ENCODE results near the gene CD52.

The CD52 gene

DNA sequence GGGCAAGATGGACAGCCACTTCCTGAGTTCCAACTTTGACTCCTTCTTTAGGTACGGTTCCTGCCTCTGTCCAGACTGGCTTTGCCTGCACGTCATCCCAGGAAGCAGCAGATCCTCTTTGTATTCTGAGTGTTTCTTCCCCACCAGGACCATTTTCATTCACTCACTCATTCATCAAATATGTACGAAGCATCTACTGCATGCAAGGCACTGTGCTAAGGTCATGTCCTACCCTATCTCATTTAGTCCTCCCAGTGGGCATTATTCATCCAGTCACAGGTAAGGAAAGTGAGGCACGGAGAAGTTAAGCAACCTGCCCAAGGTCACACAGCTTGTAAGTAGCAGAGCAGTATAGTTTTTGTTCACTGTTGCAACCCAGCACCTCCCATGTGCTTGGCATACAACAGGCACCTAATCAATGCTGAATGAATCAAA is 22.3 kb downstream of the CD52 start:
- H3K27me3 ChIP-seq (ENCODE audit: low read depth) = no peaks in the 10 kb centered on the region
- in situ Hi-C loops (cut with MboI; ENCODE audit: low sequenced_read_pairs) = no loop called here
- DNase-seq (ENCODE audit: low spot score in 2 of 2) = no peak

GRCh38 chr1:26344147-26344920 is 26.6 kb downstream of the CD52 start:
- DNase-seq (ENCODE audit: low spot score in 2 of 2) = no peak
- H3K4me1 ChIP-seq = no peaks in the 10 kb centered on the region
- in situ Hi-C loops (cut with MboI; ENCODE audit: low sequenced_read_pairs) = no loop called here
- H3K9me3 ChIP-seq = no peaks in the 10 kb centered on the region
- no peaks in the 10 kb centered on the region for H3K27me3 ChIP-seq (ENCODE audit: low read depth)
- no peak overlapping the region for H3K4me3 ChIP-seq
- H3K36me3 ChIP-seq (replicated peaks) = no peaks in the 10 kb centered on the region

More for the DNA sequence above, 22.3 kb downstream of the CD52 start:
- Histone ChIP-seq H3K4me3 (no peak overlapping the region), H3K4me1 (peaks cover 10% of the 10 kb centered on the region), H3K9me3 (no peaks in the 10 kb centered on the region), H3K36me3 (replicated peaks) (no peaks in the 10 kb centered on the region)

- in situ Hi-C loops (cut with MboI; ENCODE audit: low sequenced_read_pairs) = no loop called here
- Histone ChIP-seq H3K4me1 (no peaks in the 10 kb centered on the region), H3K9me3 (no peaks in the 10 kb centered on the region), H3K4me3 (no peak overlapping the region), H3K27me3 (ENCODE audit: low read depth) (no peaks in the 10 kb centered on the region), H3K36me3 (replicated peaks) (no peaks in the 10 kb centered on the region)
- DNase-seq (ENCODE audit: low spot score in 2 of 2) = no peak
These were observed 28.0 kb downstream of the CD52 start for GRCh38 chr1:26345718-26346117.

- no peaks in the 10 kb centered on the region for H3K36me3 ChIP-seq (replicated peaks)
- in situ Hi-C loops (cut with MboI; ENCODE audit: low sequenced_read_pairs) = no loop called here
- no peak for DNase-seq (ENCODE audit: low spot score in 2 of 2)
- no peak overlapping the region for H3K4me3 ChIP-seq
- no peaks in the 10 kb centered on the region for H3K4me1 ChIP-seq
- H3K27me3 ChIP-seq (ENCODE audit: low read depth) = no peaks in the 10 kb centered on the region
- no peaks in the 10 kb centered on the region for H3K9me3 ChIP-seq
These were observed 28.7 kb downstream of the CD52 start for GRCh38 chr1:26346274-26347033.

DNA sequence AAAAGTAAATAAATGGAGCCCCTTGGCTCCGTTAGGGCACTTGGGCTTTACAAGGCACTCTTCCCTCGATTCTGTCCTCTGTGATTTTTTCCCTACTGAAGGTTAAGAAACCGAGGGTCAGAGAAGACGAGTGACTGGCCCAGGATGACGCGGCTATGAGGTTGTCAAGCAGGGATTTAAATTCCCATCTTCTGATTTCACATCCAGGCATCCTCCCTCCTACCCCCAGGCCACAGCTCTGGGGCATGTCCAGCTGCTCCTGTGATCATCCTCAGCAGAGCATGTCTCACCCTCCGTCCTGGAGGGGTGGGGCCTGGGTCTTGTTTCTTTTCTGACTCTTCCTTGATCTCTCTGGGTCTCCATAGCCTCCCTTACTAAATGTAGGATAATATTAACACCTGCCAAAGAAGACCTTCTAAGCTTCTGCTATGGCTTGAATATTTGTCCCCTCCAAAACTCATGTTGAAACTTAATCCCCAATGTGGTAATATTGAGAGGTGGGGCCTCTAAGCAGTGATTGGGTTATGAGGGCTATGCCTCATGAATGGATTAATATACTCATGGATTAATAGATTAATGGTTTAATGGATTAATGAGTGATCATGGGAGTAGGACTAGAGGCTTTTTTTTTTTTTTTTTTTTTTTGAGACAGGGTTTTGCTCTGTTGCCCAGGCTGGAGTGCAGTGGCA is 31.6 kb downstream of the CD52 start:
- Histone ChIP-seq H3K4me1 (no peaks in the 10 kb centered on the region), H3K27me3 (ENCODE audit: low read depth) (no peaks in the 10 kb centered on the region), H3K9me3 (no peaks in the 10 kb centered on the region), H3K36me3 (replicated peaks) (no peaks in the 10 kb centered on the region), H3K4me3 (no peak overlapping the region)
- in situ Hi-C loops (cut with MboI; ENCODE audit: low sequenced_read_pairs) = no loop called here
- no peak for DNase-seq (ENCODE audit: low spot score in 2 of 2)

GRCh38 chr1:26349877-26350244 is 32.1 kb downstream of the CD52 start:
- no peaks in the 10 kb centered on the region for H3K27me3 ChIP-seq (ENCODE audit: low read depth)
- DNase-seq (ENCODE audit: low spot score in 2 of 2) = no peak
- H3K4me3 ChIP-seq = no peak overlapping the region
- no peaks in the 10 kb centered on the region for H3K9me3 ChIP-seq
- H3K36me3 ChIP-seq (replicated peaks) = no peaks in the 10 kb centered on the region
- no peaks in the 10 kb centered on the region for H3K4me1 ChIP-seq
- in situ Hi-C loops (cut with MboI; ENCODE audit: low sequenced_read_pairs) = no loop called here

GRCh38 chr1:26350343-26350700 is 32.6 kb downstream of the CD52 start:
- Histone ChIP-seq H3K9me3 (no peaks in the 10 kb centered on the region), H3K4me3 (no peak overlapping the region), H3K27me3 (ENCODE audit: low read depth) (no peaks in the 10 kb centered on the region), H3K4me1 (no peaks in the 10 kb centered on the region), H3K36me3 (replicated peaks) (no peaks in the 10 kb centered on the region)
- in situ Hi-C loops (cut with MboI; ENCODE audit: low sequenced_read_pairs) = no loop called here
- no peak for DNase-seq (ENCODE audit: low spot score in 2 of 2)

GRCh38 chr1:26350701-26351589 is 33.2 kb downstream of the CD52 start:
- no peaks in the 10 kb centered on the region for H3K27me3 ChIP-seq (ENCODE audit: low read depth)
- no peaks in the 10 kb centered on the region for H3K9me3 ChIP-seq
- no peak overlapping the region for H3K4me3 ChIP-seq
- no peaks in the 10 kb centered on the region for H3K4me1 ChIP-seq
- DNase-seq (ENCODE audit: low spot score in 2 of 2) = no peak
- no peaks in the 10 kb centered on the region for H3K36me3 ChIP-seq (replicated peaks)
- in situ Hi-C loops (cut with MboI; ENCODE audit: low sequenced_read_pairs) = no loop called here

DNA sequence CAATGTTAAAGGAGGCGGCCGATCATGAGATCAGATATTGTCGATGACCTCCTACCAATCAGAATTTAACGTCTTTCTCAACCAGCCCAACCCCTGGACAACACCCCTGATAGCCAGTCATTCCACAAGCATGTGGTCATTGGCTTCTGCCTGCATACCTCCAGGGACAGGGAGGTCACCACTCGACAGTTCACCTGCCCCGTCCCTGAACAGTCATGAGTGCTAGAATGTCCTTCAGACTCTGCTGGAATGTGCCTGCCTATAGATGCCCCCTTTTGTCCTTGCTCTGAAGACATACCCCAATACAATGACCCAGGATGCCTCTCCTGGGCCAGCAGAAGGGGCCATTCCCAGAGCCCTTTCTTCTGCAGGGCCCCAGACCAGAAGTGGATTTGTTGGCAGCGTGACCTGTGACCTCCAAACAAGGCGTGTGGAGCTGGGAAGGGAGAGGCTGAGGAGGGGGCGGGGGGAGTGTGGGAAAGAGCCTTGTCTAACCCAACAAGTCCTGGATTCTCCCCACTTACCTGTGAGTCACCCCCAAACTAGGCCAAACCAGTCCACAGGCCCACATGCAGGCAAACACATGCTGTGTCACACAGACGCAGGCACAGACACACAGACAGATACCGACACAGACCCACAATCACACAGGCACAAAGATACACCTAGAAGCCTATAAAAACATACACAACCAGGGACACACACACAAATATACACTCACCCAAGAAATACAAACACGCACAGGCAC is 34.0 kb downstream of the CD52 start:
- Histone ChIP-seq H3K4me3 (no peak overlapping the region), H3K4me1 (no peaks in the 10 kb centered on the region), H3K36me3 (replicated peaks) (no peaks in the 10 kb centered on the region), H3K9me3 (no peaks in the 10 kb centered on the region), H3K27me3 (ENCODE audit: low read depth) (no peaks in the 10 kb centered on the region)
- in situ Hi-C loops (cut with MboI; ENCODE audit: low sequenced_read_pairs) = no loop called here
- no peak for DNase-seq (ENCODE audit: low spot score in 2 of 2)

DNA sequence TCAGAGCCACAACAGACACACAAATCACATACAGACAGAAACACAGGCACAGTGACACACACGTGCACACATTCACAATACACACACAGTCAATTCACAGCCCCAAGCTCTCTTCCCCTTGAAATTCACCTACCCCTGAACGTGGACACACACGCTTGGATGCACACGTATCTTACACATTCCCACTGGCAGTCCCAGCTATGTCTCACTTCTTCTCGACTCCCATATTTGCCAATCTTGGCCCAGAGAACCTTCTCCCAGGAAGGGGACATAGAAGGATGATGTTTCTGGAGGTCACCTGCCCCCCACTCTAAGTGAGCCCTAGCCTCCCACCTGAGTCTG is 34.6 kb downstream of the CD52 start:
- Histone ChIP-seq H3K4me1 (no peaks in the 10 kb centered on the region), H3K36me3 (replicated peaks) (no peaks in the 10 kb centered on the region), H3K9me3 (no peaks in the 10 kb centered on the region), H3K27me3 (ENCODE audit: low read depth) (no peaks in the 10 kb centered on the region), H3K4me3 (no peak overlapping the region)
- no peak for DNase-seq (ENCODE audit: low spot score in 2 of 2)
- in situ Hi-C loops (cut with MboI; ENCODE audit: low sequenced_read_pairs) = no loop called here

DNA sequence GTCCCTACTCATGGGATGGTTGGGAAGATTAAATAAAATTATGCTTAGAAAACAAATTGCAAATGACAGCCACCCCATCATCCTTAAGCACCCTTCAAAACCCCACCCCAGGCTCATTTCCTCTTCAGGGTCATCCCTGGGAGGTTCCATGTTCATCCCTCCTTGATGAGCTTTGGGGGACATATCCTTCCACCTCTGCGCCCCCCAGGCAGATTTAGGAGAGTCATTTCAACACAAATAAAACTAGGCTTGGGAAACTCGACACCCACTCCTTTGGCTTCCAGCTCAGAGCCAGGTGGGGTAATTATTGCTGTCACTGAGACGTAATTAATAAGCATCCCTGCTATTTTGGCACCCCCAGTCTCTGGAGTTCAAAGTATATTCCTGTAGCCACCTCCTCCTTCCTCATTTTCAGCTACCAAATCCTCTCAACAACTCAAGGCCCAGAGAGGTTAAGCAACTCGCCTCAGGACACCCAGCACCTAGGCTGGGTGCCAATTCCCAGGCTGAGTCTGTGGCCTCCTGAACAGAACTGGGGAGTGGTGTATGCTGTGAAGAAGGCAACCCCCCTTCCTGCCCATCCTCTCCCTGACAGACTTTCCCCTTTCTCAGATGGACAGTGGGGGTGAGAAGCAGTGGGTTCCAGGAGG is 35.6 kb downstream of the CD52 start:
- Histone ChIP-seq H3K4me3 (no peak overlapping the region), H3K36me3 (replicated peaks) (no peaks in the 10 kb centered on the region), H3K27me3 (ENCODE audit: low read depth) (no peaks in the 10 kb centered on the region), H3K4me1 (no peaks in the 10 kb centered on the region), H3K9me3 (no peaks in the 10 kb centered on the region)
- in situ Hi-C loops (cut with MboI; ENCODE audit: low sequenced_read_pairs) = no loop called here
- no peak for DNase-seq (ENCODE audit: low spot score in 2 of 2)

- no peak for DNase-seq (ENCODE audit: low spot score in 2 of 2)
- in situ Hi-C loops (cut with MboI; ENCODE audit: low sequenced_read_pairs) = no loop called here
- H3K4me1 ChIP-seq = no peaks in the 10 kb centered on the region
- H3K4me3 ChIP-seq = no peak within 1 kb of the TSS
- no peaks in the 10 kb centered on the region for H3K36me3 ChIP-seq (replicated peaks)
- H3K27me3 ChIP-seq (ENCODE audit: low read depth) = no peaks in the 10 kb centered on the region
- H3K9me3 ChIP-seq = no peaks in the 10 kb centered on the region
These were observed 36.4 kb downstream of the CD52 start, which contains the start of gene CRYBG2 for GRCh38 chr1:26353976-26354820. Gene CRYBG2 (minus strand): TSS chr1:26354130. CDS start chr1:26346657, 7,473 bp downstream.

Data from HAP-1 (cell line).